K562 (cell line): ENCODE measurements around the gene PNPLA2. TPM values are rescaled to one million over a fixed set of nuclear protein-coding genes. Genes with fewer than 3 reads are reported as not detected.
A peak's percentile ranks its signal among the peaks of the same experiment; 100 is the strongest.

Experiments used
- FOXP4 ChIP-seq: sonication (generic); formaldehyde crosslinking; IDR thresholded peaks from 2 replicates; pipeline ENCODE4 v1.8.0; 2022; ENCODE audit warnings: mild to moderate bottlenecking, missing genetic modification reagents, borderline replicate concordance
- MCM5 ChIP-seq: fragments of 450-650 bp; IDR thresholded peaks from 2 replicates; pipeline ENCODE4 v1.6.1; 2016; ENCODE audit warnings: low read depth
- NCOR1 ChIP-seq: fragments of 450-650 bp; IDR thresholded peaks from 2 replicates; pipeline ENCODE4 v1.6.1; 2016; ENCODE audit warnings: mild to moderate bottlenecking, moderate library complexity
- NFE2L1 ChIP-seq: fragments of 450-650 bp; IDR thresholded peaks from 2 replicates; pipeline ENCODE4 v1.6.1; 2016; ENCODE audit warnings: missing genetic modification characterization, low read depth, mild to moderate bottlenecking, missing compliant biosample characterization, moderate library complexity, borderline replicate concordance
- NFYB ChIP-seq: IDR thresholded peaks from 2 replicates; pipeline ENCODE4 v1.6.1; 2011; ENCODE audit warnings: mild to moderate bottlenecking, moderate library complexity; ENCODE audit not compliant: insufficient read length; ENCODE audit errors: extremely low read depth
- PHB ChIP-seq: fragments of 250-450 bp; sonication (Bioruptor Pico); IDR thresholded peaks from 2 replicates; pipeline ENCODE4 v1.5.0; 2021
- POLR3A ChIP-seq: IDR thresholded peaks from 2 replicates; pipeline ENCODE4 v1.6.1; 2011; ENCODE audit warnings: borderline replicate concordance, mild to moderate bottlenecking, moderate library complexity; ENCODE audit not compliant: insufficient read length, insufficient read depth; ENCODE audit errors: extremely low read depth
- SAFB ChIP-seq: fragments of 200-400 bp; formaldehyde crosslinking; IDR thresholded peaks from 2 replicates; pipeline ENCODE4 v1.6.1; 2017; ENCODE audit warnings: low read depth, low read length, borderline replicate concordance
- STAT5A ChIP-seq: IDR thresholded peaks from 2 replicates; pipeline ENCODE4 v1.6.1; 2012; ENCODE audit warnings: low read length, inconsistent platforms, borderline replicate concordance
- TAF15 ChIP-seq: fragments of 200-400 bp; formaldehyde crosslinking; IDR thresholded peaks from 2 replicates; pipeline ENCODE4 v1.6.1; 2017; ENCODE audit warnings: mild to moderate bottlenecking, low read depth, low read length, moderate library complexity
- ZNF764 ChIP-seq: fragments of 250-450 bp; sonication (Bioruptor Pico); IDR thresholded peaks from 2 replicates; pipeline ENCODE4 v1.4.0; 2020; ENCODE audit warnings: low read depth, mild to moderate bottlenecking, moderate library complexity
- ZNF785 ChIP-seq: fragments of 250-450 bp; sonication (Bioruptor Pico); IDR thresholded peaks from 2 replicates; pipeline ENCODE4 v1.4.0; 2020; ENCODE audit warnings: mild to moderate bottlenecking
- polyA plus RNA-seq, 8 experiments: library from polyadenylated mRNA; depleted of rRNA in 4 of 8; stranded (reverse) in 5 of 8; unstranded in 3 of 8; fragments of >200 nt; fragmentation: Nextera tagmentation in 2 of 8; fragmentation: Illumina TruSeq in 1 of 8; extraction: Ambion mirVana in 2 of 8; extraction: Trizol in 1 of 8; gene quantifications; 2 replicates each; pipeline versions ENCODE4 v1.2.1 to v1.2.3, GENCODE V29; 2011 to 2014; ENCODE audit warnings: inconsistent platforms in 1 of 8, missing spikeins in 1 of 8
- total RNA-seq, 7 experiments: library from RNA; depleted of rRNA in 6 of 7; stranded (reverse); fragments of >200 nt in 6 of 7; fragmentation: Illumina TruSeq in 2 of 7; extraction: Trizol in 2 of 7; gene quantifications; 2 replicates each; pipeline versions ENCODE4 v1.2.1 to v1.2.3, GENCODE V29; 2011 to 2021; ENCODE audit warnings: low replicate concordance in 1 of 7
- TF ChIP-seq, protein P1 (sequence below): fragments of 200-800 bp; sonication (Bioruptor generic); IDR thresholded peaks from 2 replicates; pipeline ENCODE4 v1.6.1; 2016; ENCODE audit warnings: missing genetic modification characterization, missing compliant biosample characterization
- TF ChIP-seq, protein P2 (sequence below): sonication (generic); formaldehyde crosslinking; IDR thresholded peaks from 2 replicates; pipeline ENCODE4 v1.8.0; 2022; ENCODE audit warnings: missing genetic modification reagents, mild to moderate bottlenecking, borderline replicate concordance
- TF ChIP-seq, protein P3 (sequence below): sonication (generic); formaldehyde crosslinking; IDR thresholded peaks from 2 replicates; pipeline ENCODE4 v1.8.0; 2022; ENCODE audit warnings: mild to moderate bottlenecking, missing genetic modification reagents

PNPLA2 gene
- total and polyA plus RNA-seq, 9 of the 15 experiments (the other 6 are each of a cell fraction or from before 2014, with no cell fraction given) = 0.39 to 87.1 (median 8.4) TPM

- TF ChIP-seq POLR3A = no peak
- TF ChIP-seq STAT5A = no peak
- TF ChIP-seq SAFB = peak; percentile 40; the same call in 1 of the 2 replicates
- no peak for TF ChIP-seq TAF15
- 0 out of 2 replicates have a peak, but pooled peaks have one; percentile 18 for TF ChIP-seq NCOR1
- no peak for TF ChIP-seq ZNF785 (CRISPR knock-in tag)
- no peak for TF ChIP-seq ZNF764 (CRISPR knock-in tag)
- TF ChIP-seq, protein P1, sequence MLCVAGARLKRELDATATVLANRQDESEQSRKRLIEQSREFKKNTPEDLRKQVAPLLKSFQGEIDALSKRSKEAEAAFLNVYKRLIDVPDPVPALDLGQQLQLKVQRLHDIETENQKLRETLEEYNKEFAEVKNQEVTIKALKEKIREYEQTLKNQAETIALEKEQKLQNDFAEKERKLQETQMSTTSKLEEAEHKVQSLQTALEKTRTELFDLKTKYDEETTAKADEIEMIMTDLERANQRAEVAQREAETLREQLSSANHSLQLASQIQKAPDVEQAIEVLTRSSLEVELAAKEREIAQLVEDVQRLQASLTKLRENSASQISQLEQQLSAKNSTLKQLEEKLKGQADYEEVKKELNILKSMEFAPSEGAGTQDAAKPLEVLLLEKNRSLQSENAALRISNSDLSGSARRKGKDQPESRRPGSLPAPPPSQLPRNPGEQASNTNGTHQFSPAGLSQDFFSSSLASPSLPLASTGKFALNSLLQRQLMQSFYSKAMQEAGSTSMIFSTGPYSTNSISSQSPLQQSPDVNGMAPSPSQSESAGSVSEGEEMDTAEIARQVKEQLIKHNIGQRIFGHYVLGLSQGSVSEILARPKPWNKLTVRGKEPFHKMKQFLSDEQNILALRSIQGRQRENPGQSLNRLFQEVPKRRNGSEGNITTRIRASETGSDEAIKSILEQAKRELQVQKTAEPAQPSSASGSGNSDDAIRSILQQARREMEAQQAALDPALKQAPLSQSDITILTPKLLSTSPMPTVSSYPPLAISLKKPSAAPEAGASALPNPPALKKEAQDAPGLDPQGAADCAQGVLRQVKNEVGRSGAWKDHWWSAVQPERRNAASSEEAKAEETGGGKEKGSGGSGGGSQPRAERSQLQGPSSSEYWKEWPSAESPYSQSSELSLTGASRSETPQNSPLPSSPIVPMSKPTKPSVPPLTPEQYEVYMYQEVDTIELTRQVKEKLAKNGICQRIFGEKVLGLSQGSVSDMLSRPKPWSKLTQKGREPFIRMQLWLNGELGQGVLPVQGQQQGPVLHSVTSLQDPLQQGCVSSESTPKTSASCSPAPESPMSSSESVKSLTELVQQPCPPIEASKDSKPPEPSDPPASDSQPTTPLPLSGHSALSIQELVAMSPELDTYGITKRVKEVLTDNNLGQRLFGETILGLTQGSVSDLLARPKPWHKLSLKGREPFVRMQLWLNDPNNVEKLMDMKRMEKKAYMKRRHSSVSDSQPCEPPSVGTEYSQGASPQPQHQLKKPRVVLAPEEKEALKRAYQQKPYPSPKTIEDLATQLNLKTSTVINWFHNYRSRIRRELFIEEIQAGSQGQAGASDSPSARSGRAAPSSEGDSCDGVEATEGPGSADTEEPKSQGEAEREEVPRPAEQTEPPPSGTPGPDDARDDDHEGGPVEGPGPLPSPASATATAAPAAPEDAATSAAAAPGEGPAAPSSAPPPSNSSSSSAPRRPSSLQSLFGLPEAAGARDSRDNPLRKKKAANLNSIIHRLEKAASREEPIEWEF (CRISPR knock-in tag) = no peak
- TF ChIP-seq, protein P2, sequence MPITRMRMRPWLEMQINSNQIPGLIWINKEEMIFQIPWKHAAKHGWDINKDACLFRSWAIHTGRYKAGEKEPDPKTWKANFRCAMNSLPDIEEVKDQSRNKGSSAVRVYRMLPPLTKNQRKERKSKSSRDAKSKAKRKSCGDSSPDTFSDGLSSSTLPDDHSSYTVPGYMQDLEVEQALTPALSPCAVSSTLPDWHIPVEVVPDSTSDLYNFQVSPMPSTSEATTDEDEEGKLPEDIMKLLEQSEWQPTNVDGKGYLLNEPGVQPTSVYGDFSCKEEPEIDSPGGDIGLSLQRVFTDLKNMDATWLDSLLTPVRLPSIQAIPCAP (CRISPR knock-in tag) = no peak
- no peak for TF ChIP-seq PHB (CRISPR knock-in tag)
- TF ChIP-seq NFYB = no peak
- TF ChIP-seq FOXP4 = no peak
- TF ChIP-seq, protein P3, sequence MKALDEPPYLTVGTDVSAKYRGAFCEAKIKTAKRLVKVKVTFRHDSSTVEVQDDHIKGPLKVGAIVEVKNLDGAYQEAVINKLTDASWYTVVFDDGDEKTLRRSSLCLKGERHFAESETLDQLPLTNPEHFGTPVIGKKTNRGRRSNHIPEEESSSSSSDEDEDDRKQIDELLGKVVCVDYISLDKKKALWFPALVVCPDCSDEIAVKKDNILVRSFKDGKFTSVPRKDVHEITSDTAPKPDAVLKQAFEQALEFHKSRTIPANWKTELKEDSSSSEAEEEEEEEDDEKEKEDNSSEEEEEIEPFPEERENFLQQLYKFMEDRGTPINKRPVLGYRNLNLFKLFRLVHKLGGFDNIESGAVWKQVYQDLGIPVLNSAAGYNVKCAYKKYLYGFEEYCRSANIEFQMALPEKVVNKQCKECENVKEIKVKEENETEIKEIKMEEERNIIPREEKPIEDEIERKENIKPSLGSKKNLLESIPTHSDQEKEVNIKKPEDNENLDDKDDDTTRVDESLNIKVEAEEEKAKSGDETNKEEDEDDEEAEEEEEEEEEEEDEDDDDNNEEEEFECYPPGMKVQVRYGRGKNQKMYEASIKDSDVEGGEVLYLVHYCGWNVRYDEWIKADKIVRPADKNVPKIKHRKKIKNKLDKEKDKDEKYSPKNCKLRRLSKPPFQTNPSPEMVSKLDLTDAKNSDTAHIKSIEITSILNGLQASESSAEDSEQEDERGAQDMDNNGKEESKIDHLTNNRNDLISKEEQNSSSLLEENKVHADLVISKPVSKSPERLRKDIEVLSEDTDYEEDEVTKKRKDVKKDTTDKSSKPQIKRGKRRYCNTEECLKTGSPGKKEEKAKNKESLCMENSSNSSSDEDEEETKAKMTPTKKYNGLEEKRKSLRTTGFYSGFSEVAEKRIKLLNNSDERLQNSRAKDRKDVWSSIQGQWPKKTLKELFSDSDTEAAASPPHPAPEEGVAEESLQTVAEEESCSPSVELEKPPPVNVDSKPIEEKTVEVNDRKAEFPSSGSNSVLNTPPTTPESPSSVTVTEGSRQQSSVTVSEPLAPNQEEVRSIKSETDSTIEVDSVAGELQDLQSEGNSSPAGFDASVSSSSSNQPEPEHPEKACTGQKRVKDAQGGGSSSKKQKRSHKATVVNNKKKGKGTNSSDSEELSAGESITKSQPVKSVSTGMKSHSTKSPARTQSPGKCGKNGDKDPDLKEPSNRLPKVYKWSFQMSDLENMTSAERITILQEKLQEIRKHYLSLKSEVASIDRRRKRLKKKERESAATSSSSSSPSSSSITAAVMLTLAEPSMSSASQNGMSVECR (CRISPR knock-in tag) = peak; percentile 97
- TF ChIP-seq MCM5 = no peak
- no peak for TF ChIP-seq NFE2L1 (tag)
Measured at GRCh38 chr11:842370-843002, 23.8 kb downstream of the PNPLA2 start, which contains the start of the genes POLR2L and TSPAN4 (continued).
